Osteocyte (in vitro differentiated cells): ENCODE data around the gene TCEANC. TPM values are rescaled to one million over a fixed set of nuclear protein-coding genes. Genes with fewer than 3 reads are reported as not detected.

Experiments used
- DNase-seq: peaks from one replicate; pipeline ENCODE4 v3.0.0; 2021; ENCODE audit warnings: mixed read lengths; ENCODE audit not compliant: unreplicated experiment; ENCODE audit errors: extremely low spot score
- H3K27ac Mint-ChIP-seq: one replicate; pipeline ENCODE4 v1.8.0; 2021; ENCODE audit warnings: mild to moderate bottlenecking, mixed read lengths; ENCODE audit not compliant: unreplicated experiment
- H3K27me3 Mint-ChIP-seq: one replicate; pipeline ENCODE4 v1.8.0; 2021; ENCODE audit warnings: mixed read lengths; ENCODE audit not compliant: unreplicated experiment
- H3K36me3 Mint-ChIP-seq: one replicate; pipeline ENCODE4 v1.8.0; 2021; ENCODE audit warnings: mixed read lengths; ENCODE audit not compliant: unreplicated experiment
- H3K4me1 Mint-ChIP-seq: one replicate; pipeline ENCODE4 v1.8.0; 2021; ENCODE audit warnings: mixed read lengths; ENCODE audit not compliant: unreplicated experiment
- H3K4me3 Mint-ChIP-seq: one replicate; pipeline ENCODE4 v1.8.0; 2021; ENCODE audit warnings: mild to moderate bottlenecking, moderate library complexity, mixed read lengths; ENCODE audit not compliant: unreplicated experiment
- H3K9me3 Mint-ChIP-seq: one replicate; pipeline ENCODE4 v1.8.0; 2021; ENCODE audit warnings: mixed read lengths; ENCODE audit not compliant: unreplicated experiment
- CTCF ChIP-seq: fragments of 200-600 bp; sonication (generic); IDR thresholded peaks from 2 replicates; pipeline ENCODE4 v1.5.0; 2021; ENCODE audit warnings: antibody characterized with exemption, mild to moderate bottlenecking, moderate library complexity
- total RNA-seq: library from RNA; stranded (reverse); gene quantifications from 2 replicates; pipeline ENCODE4 v1.2.1, GENCODE V29; 2021

The TCEANC gene
- total RNA-seq, 1 donor from 2014 or later, result 4.7 TPM

DNA sequence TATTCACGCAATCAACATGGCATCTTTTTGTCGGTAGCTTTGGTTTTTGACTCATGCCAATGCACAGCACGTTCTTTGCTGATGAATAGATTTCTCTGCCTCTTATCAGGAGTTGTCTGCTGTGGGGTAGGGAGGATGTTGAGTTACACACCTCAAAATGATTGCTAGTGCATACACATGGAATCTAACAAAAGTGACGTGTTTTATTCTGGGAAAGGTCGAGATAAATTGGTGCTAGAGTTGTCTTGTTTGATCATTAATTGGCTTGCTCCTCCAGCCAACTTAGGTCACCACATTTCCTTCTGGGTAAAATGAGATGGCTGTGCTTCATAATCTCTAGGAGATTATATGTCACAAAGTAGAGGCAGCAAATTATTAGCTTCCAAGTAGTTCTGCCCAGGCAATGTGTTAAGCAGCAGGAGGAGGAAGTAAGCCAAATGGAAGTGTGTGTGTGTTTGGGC lies 39.9 kb downstream of the TCEANC start:
- Mint-ChIP-seq H3K36me3 (no peaks in the 10 kb centered on the region), H3K4me1 (peaks cover 38% of the 10 kb centered on the region), H3K4me3 (no peak overlapping the region), H3K27me3 (no peaks in the 10 kb centered on the region), H3K27ac (peak overlapping the region; percentile 9), H3K9me3 (no peaks in the 10 kb centered on the region)
- DNase-seq, result no peak
- TF ChIP-seq CTCF, result no peak

GRCh38 chrX:13693341-13693961 lies 40.5 kb downstream of the TCEANC start:
- DNase-seq, result no peak
- H3K9me3 Mint-ChIP-seq, result no peaks in the 10 kb centered on the region
- TF ChIP-seq CTCF, result no peak
- no peaks in the 10 kb centered on the region for H3K36me3 Mint-ChIP-seq
- peaks cover 38% of the 10 kb centered on the region for H3K4me1 Mint-ChIP-seq
- H3K27ac Mint-ChIP-seq, result peak overlapping the region; percentile 9
- no peaks in the 10 kb centered on the region for H3K27me3 Mint-ChIP-seq
- no peak overlapping the region for H3K4me3 Mint-ChIP-seq

DNA sequence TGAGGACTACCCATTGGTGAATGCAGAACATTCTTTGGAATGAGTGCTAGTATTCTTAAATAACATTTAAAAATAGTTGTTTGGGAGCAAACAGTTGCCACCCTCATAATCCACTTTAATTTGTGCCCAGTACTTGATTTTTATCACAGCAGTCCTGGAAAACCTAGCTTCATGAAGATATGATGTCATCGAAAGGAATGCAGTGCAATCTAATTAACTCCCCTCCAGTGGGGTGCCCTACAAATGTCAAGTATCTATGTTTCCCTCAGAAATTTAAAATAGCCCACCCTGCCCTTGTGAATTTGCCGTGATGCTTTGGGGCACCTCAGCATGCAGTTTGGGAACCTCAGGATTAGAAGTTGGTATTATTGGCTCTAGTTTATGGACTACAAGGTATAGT lies 41.4 kb downstream of the TCEANC start:
- no peak for DNase-seq
- TF ChIP-seq CTCF, result no peak
- Mint-ChIP-seq H3K4me1 (peaks cover 38% of the 10 kb centered on the region), H3K36me3 (no peaks in the 10 kb centered on the region), H3K27ac (no peak overlapping the region), H3K4me3 (no peak overlapping the region), H3K27me3 (no peaks in the 10 kb centered on the region), H3K9me3 (no peaks in the 10 kb centered on the region)

DNA sequence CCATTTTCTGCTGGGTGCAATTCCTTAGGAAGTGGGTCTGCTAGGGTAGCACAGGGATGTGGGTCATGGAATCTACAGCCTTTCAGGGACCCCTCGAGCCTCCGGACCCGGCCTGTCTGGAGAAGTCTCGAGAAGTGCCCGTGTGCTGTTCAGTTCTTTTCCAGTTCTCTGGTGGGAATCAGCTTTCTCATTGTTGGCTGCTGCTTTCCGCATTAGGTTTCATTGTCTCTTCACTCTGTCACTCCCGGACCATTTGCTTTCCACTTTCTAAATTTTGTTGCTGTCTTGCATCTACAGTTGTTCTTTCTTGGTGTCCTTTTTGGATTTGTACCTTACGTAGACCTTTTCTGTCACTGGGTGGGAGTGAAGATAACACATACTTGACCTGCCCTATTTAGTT lies 42.0 kb downstream of the TCEANC start:
- Mint-ChIP-seq H3K9me3 (no peaks in the 10 kb centered on the region), H3K4me3 (no peak overlapping the region), H3K27ac (peak overlapping the region; percentile 23), H3K36me3 (no peaks in the 10 kb centered on the region), H3K27me3 (no peaks in the 10 kb centered on the region), H3K4me1 (peaks cover 38% of the 10 kb centered on the region)
- TF ChIP-seq CTCF, result no peak
- DNase-seq, result no peak

DNA sequence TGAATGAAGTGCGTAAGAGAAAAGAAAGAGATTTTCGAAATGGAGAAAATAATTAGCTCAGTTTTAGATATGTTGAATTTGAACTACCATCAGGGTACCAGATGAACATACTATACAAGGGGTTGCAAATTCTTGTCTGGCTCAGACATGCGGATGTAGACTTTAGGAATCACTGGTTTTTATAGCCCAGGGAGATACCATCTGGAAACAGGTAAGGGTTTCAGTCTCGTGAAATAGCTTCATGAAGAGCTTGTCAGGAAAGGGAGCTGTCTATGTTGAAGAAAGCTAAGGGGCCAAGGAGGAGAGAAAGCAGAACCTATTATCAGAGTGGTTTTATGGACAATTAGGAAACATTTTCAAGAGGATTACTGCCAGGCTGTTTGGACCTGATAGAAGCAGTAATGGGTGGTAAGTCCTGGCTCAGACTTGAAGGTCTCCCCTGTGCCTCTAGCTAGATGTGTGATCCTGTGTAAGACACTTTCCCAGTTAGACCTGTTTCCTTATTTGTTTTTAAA lies 42.7 kb downstream of the TCEANC start:
- no peaks in the 10 kb centered on the region for H3K9me3 Mint-ChIP-seq
- no peak for TF ChIP-seq CTCF
- H3K27me3 Mint-ChIP-seq, result no peaks in the 10 kb centered on the region
- no peak for DNase-seq
- H3K4me1 Mint-ChIP-seq, result peaks cover 33% of the 10 kb centered on the region
- no peak overlapping the region for H3K4me3 Mint-ChIP-seq
- no peak overlapping the region for H3K27ac Mint-ChIP-seq
- H3K36me3 Mint-ChIP-seq, result no peaks in the 10 kb centered on the region
